Hematopoietic multipotent progenitor cell treated with erythropoietin and hydrocortisone succinate and interleukin-3 and kit ligand, for 6 days (in vitro differentiated cells): ENCODE results near the gene TLDC2.
"Not testable (repeated sequence)": the region's sequence is repeated elsewhere in the genome, so short reads cannot be mapped to it uniquely, and the experiment has no call there.

Source experiments
- DNase-seq: peaks from one replicate; pipeline ENCODE4 v3.0.0-alpha.2; 2015

The TLDC2 gene

GRCh38 chr20:36875702-36876472, at the start of gene TLDC2:
Gene TLDC2 (plus strand): TSS chr20:36876138. CDS start chr20:36876175, 37 bp downstream.
- DNase-seq: no peak

GRCh38 chr20:36826554-36827244, 49.2 kb upstream of the TLDC2 start:
- DNase-seq: no peak

DNA sequence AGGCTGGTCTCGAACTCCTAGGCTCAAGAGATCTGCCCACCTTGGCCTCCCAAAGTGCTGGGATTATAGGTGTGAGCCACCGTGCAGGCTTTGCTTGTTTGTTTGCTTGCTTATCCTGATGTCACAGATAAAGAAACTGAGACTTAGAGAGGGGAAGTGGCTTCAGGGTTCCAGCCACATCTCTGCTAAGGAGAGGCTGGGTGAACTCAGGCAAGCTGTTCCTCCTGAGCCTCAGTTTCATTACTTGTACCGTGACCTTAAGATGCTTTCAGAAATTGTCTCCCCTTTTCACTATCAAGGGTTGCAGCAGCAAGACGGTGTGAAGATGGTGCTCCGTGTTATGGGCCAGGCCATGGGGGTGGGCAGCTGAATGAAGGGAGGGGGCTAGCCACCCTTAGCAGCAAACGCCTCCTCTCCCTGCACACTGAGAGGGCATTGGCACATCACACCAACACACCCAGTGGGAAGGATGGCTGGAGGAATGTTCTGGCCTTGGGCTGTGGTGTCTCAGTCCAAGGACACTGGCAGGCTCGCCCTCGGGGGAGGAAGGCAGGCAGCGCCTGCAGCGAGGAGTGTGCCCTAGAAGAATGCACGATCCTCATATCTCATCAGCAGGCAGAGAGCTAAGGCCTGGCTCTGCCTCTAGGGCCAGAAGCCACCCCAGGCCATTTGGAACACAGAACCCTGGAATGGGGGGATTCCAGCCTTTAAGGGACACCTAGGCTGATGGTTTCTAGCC, 48.2 kb upstream of the TLDC2 start:
- DNase-seq: no peak

GRCh38 chr20:36830791-36831691, 44.9 kb upstream of the TLDC2 start:
- no peak for DNase-seq

GRCh38 chr20:36832791-36833190, 43.1 kb upstream of the TLDC2 start:
- DNase-seq: no peak

GRCh38 chr20:36833275-36834020, 42.5 kb upstream of the TLDC2 start:
- no peak for DNase-seq

DNA sequence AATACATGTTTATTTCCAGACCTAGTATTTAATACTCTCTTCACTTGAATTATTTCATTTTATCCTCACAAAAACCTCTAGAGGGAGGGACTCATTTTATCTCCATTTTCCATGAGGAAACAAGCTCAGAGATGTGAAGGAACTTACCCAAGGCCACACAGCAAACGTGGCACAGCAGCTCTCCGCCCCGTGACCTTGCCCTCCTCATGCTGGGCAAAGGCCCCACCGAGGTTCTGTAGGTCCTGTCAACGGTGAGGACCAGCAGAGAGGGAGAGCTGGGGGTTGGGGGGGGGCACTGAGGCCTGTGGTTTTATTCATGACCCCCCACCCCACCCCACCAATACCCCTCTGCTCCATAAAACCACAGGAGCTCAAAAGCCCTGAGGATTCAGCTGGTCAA, 40.9 kb upstream of the TLDC2 start:
- no peak for DNase-seq

- DNase-seq: peak; percentile 98
These were observed 40.3 kb upstream of the TLDC2 start for GRCh38 chr20:36835453-36836198.

DNA sequence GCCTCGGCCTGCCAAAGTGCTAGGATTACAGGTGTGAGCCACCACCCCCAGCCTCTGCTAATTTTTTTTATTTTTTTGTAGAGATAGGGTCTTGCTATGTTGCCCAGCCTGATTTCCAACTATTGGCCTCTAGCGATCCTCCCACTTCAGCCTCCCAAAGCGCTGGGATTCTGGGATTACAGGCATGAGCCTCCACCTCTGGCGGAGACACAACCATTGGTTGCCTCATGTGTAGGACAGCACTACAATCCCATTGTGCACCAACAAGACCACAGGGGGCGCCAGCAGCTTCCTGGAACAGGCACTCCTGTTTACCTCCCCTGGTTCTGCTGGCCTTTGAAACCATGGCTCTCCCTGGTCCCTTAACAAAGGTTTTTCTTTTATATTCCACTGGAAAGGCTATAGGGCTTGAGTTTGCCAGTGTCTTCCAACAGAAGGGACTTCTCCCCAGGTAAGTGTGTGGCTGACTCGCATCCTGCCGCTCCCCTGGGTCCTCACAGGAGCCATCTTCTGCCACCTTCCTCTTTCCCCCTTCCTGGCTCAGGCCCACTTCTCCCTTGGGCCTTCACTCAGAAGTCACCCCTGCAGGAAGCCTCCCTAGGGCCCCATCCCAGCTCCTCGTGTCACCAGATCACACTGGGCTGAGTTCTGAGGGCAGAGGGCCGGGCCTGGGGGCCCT, 39.2 kb upstream of the TLDC2 start:
- peak; percentile 92 for DNase-seq

GRCh38 chr20:36838376-36838775, 37.6 kb upstream of the TLDC2 start:
- not testable (repeated sequence) for DNase-seq

- DNase-seq: no peak
These were observed 36.8 kb upstream of the TLDC2 start for GRCh38 chr20:36839150-36839549.

- DNase-seq: not testable (repeated sequence)
These were observed 34.9 kb upstream of the TLDC2 start for GRCh38 chr20:36841030-36841429.

DNA sequence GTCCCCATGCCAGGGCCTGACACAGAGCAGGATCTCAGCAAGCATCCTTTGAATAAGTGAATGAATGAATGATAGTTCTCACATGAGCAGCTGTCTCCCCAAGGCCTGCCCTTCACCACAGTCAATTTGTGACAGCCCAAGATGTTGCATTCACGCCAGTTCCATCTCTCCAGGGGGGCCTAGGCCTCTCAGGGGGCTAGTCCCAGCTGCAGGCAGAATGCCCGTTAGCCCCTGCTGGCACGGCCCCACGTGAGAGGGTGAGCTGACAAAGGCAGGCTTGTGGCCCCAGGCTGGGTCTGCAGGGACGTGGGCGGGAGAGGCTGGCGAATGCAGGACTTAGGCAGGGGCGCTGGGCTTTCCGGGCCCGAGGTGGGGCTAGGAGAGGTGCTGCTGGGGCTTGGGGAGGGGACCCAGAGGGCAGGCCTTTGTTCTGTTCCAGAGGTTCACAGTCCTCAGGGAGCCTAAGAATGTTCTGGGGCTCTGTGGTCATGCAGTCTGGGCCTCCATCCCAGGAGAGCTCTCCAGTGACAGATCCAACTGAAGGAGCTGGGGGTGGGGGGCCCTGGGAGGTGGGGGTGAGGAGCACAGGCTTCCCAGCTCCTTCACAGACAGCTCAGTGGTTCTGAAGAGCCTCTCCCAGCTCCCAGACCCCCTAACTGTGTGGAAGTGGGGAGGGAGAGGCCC, 30.5 kb upstream of the TLDC2 start:
- no peak for DNase-seq

DNA sequence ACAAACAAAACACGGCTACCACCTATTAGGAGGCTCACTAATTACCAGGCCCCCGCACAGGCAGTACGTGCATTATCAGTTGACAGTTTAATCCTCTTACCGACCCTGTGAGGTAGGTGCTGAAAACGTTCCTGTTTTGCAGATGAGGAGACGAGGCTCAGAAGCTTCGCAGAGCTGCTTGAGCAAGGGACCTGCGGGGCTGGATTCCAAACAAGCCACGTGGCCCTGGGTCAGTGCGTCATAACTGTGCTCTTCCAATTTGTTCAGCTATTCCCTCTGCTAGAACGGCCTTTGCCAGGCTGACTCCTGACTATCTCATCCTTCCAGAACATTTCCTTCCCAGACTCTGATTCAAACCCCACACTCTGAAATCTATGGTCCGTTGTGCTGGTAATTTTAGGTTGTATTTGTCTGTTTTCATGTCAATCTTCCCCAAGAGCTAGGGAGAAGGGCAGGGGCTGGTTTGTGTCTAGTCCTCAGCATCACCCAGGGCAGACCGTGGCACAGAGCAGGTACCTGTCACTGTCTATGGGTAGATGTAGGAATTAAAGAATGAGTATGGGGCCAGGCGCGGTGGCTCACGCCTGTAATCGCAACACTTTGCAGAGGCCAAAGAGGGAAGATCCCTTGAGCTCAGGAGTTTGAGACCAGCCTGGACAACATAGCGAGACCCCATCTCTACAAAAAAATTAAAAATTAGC, 28.8 kb upstream of the TLDC2 start:
- DNase-seq: no peak

DNA sequence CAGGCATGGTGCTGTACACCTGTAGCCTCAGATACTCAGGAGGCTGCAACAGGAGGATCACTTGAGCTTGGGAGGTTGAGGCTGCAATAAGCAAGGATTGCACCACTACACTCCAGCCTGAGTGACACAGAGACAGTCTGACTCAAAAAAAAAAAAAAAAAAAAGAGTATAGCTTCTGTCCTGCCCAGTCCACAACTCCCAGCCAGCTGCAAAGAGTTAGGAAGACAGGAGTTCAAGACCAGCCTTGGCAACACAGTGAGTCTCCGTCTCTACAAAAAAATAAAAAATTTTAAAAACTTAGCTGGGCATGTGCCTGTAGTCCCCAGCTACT, 28.3 kb upstream of the TLDC2 start:
- DNase-seq: no peak

DNA sequence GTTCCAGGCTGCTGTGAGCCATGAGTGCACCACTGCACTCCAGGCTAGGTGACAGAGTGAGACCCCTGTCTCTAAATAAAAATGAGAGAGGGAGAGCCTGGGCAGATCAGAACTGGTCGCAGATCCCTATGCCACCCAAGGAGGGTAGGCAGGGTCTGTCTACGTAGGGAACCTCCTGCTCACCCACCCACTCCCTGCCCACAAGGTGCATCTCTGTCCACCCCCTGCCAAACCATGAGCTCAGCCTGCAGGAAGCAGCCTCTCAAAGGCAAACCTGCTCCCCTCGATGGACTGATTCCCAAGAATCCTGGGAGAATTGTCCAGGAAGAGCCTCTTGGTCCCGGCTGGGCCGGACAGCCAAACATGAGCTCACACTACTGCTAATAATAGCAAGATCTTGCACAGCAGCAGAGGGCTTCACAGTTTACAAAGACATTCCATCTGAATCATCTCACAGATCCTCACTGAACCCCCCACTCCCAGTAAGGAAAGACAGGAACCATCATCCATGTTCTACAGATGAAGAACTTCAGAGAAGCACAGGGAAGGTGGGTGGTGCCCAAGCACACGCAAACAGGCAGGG, 27.8 kb upstream of the TLDC2 start:
- DNase-seq: no peak

DNA sequence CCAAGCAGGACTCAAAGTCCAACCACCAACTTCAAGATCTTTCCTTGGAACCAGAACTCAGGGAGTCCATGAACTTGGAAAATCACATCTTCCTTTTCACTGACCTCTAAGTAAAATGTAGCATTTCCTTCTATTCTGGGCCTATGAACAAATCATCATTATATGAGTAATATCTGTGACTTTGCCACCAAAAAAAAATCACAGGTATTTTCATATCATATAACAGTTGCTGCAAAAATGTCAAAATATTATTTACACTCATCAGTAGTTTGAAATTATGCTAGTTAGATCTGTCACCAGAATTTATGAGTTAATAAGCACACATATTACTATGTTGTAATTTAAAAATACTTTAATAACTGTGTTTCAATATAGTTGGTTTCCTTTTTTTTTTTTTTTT, 27.3 kb upstream of the TLDC2 start:
- DNase-seq: no peak

- no peak for DNase-seq
These were observed 26.4 kb upstream of the TLDC2 start for GRCh38 chr20:36849333-36850065.
